Stomach (tissue), 4 donors: ENCODE measurements around the gene C11orf91.
"Not testable (repeated sequence)": the region's sequence is repeated elsewhere in the genome, so short reads cannot be mapped to it uniquely, and the experiment has no call there.

Experiments
- CTCF ChIP-seq, 7 experiments: fragments of 450-650 bp in 4 of 7; fragments of 200-600 bp in 3 of 7; sonication (generic) in 3 of 7; IDR thresholded peaks; one replicate each; pipeline ENCODE4 v1.5.1; 2016 to 2019; ENCODE audit warnings: antibody characterized with exemption in 7 of 7, control low read depth in 2 of 7, mild to moderate bottlenecking in 1 of 7
- EP300 ChIP-seq: sonication (generic); formaldehyde crosslinking; IDR thresholded peaks from one replicate; pipeline ENCODE4 v1.6.1; 2017; ENCODE audit warnings: antibody characterized with exemption

- TF ChIP-seq CTCF (IDR thresholded peaks at IDR 0.05); EP300: not testable (repeated sequence)
Measured at GRCh38 chr11:33707831-33708230, 7.2 kb upstream of the C11orf91 start.
